HG02884 (cell line): ENCODE measurements around the gene GCN1.

Source experiments
- ATAC-seq: cut with Tn5 transposase; IDR thresholded peaks from one replicate; pipeline ENCODE4 v1.9.1; 2021; ENCODE audit warnings: mild to moderate bottlenecking, moderate library complexity; ENCODE audit not compliant: unreplicated experiment

The GCN1 gene

DNA sequence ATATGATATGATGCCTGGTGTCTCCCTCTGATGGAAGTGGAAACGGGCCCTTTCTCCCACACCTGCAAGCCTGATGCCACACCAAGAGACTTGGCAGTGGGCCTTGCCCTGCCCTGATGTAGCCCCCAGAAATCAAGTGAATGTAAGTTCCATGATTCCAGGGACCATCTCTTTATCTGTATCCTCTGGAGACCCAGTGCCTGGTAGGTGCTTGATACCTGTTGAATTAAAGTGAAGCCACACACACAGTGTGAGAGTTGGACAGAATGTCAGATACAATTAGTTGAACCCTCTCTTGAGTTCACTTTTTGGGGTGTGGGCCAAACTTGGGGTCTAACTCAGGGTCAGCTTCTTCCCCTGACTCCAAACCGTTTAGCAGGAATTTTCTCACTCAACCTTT, 73.2 kb downstream of the GCN1 start:
- no peak for ATAC-seq

DNA sequence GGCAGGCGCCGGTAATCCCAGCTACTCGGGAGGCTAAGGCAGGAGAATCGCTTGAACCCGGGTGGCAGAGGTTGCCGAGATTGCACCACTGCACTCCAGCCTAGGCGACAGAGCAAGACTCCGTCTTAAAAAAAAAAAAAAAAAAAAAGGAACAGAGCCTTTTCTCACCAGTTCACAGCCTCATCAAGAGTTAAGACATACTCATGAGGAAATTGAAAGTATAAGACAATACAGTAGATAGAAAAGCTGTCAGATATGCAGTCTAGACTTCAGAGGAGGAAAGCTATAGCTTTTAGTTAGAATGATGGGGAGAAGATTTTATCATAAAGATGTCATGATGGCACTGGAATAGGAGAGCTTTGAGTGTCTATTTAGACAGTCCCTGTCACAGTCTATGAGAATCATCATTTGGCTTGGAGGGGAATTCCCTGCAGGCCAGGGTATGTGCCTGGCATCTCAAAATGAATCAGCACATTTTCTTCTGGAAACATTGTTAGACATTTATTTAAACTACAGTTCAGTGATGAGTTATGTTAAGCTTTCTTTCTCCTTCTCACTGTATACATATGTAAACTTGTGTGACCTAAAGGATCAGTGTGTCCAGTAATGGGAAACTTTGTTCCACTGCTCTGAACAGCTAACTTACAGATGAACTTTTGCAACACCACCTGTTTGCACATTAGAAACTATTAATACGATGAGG, 75.1 kb downstream of the GCN1 start:
- no peak for ATAC-seq

DNA sequence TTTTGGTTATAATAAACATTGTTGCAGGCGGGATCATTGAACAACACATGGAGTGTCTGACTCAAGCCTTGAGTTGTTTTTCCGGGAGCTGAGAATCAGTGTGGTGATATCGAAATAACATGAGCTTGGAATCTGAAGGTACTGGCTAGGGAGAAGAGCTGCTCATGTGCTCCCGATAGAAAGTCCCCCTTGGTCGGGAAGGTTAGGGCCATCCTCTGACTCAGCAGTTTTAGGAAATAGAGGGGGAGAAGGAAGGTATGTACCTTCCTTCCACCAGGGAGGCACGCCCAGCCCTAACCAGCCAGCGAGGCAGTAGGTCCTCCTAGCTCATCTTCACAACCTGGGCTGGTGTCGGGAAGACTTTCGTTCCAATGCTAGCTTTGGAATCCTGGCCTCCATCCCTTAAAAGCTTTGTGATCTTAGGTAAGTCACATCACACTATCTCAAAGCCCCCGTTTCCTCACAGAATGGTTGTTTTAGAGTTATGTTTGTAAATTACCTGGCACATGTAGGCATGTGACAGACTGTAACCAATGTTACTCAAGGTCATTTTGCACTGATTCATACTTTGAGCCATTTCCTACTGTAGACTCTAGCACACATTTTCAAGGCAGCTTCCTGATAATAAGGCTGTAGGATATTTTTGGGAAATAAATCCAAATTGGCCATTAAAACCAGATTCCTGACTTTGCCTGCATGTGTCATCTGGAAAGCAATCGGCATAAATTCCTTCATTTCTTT, 76.0 kb downstream of the GCN1 start:
- no peak for ATAC-seq

DNA sequence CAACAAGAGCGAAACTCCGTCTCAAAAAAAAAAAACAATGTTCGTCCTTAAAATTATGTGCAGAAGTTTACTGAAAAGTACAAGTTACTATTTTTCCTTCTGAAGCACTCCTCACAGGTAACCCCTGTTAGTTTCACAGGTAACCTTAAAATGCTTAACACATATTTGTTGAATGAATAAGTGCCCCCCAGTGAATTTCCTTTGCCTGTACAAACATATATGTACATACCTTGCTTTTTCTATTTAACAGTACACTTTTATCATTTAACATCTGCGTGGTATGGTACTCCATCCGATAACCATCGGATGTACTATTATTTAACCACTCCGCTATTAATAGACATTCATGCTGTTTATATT, 76.6 kb downstream of the GCN1 start:
- ATAC-seq = no peak

DNA sequence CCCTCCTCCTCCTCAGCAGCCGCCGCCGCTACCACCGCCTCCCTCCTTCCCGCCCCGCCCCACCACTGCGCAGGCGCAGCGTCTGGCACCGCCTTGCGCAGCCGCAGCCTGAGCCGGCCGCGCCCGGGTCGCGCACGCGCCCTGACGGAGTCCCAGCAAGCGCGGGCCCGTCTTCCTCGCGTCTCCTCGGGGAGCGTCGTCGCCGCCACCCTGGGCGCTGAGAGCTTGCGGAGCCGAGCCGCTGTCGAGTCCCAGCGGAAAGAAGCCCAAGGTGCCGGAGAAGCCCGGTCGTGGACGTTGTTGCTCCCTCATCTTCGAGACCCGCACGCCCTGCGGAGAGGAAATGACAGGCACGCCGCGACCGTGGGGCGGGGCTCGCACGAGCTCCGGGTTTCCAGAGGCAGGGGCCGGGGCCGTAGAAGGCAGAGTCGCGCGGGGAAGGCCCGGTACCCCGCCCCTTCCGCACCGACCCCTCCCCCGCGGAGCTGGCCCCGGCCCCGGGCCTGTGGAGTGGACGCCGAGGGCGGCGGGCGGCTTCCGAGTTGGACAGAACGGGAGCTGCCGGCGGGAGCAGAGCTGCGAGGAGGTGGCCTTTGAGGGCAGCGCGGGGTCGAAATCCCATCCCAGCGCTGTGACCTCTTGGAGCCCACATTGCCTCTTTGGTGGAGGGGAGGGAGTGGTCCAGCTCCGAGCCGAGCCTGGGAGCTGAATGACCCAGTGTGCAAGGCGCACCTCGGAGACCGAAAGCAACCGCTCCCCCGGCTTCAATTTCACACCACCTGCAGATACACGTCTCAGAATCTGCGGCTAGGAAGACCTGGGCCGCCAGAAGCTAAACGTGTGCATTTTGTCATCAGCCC, 77.5 kb downstream of the GCN1 start:
- ATAC-seq = peak; percentile 47

DNA sequence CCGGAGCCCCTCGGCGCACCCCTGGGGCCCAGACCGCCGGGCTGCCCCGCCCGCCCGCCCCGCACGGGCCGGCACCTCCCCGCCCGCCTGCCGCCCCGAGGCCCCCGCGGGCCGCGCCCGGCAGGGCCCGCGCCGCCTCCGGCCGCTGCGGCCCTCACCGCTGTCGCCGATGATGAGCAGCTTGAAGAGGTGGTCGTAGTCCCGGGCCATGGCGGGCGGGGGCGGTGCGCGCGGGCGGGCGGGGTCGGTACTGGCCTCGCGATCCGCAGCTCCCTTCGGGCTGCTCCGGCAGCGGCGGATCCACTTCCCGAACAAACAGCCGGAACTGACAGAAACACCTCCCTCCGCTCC, 78.1 kb downstream of the GCN1 start, which contains the start of gene RAB35:
Gene RAB35, minus strand, starts transcription at position 313 of the 351 bp plus-strand sequence. Its CDS starts 103 bp downstream, at position 210.
- ATAC-seq = no peak

DNA sequence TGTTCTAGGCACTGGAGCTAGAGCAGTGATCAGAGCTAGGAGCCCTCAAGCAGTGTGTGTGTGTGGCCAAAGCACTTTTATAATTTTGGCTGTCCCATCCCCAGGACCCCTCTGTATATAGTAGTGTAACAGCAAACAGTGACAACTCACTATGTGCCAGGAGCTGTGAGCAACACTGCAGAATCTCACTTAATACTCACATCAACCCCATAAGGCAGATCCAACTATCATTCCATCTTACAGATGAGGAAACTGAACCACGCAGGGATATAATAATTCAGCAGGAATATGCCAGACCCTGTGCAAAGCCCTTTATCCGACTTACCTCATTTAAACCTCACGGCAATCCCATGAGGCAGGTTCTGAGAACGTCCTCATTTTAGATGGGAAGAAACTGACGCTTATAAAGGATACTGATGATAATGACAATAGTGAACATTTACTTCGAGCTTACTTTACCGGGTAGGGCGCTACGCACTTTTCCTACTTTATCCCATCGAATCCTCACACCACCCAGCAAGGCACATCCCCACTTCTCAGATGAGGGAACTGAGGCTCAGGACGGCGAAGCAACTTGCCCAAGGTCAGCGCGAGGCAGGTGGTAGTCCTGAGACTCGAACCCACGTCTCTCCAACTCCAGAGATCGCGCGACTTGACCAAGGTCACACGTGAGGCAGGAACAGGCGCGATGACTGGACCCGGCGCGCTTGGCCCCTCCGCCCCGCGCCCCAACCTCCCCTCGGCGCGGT, 78.6 kb downstream of the GCN1 start:
- no peak for ATAC-seq

DNA sequence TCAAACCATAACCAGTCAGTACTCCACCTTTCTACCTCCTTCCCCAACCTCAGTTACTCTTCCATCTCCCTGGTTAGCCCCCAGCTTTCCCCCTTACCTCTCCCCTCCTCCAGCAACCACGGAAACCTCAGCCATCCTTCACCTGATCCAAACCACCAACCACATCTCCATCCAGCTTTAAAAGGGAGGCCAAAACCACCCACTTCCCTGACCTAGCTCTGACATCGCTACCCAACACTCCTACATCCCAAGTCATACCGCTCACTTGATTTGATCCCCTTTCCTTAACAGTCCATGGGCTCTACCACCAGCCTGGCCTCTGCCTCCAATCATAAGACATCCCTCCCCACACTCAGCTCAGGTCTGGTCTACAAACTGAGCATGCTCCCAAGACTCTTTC, 79.4 kb downstream of the GCN1 start:
- ATAC-seq = no peak

DNA sequence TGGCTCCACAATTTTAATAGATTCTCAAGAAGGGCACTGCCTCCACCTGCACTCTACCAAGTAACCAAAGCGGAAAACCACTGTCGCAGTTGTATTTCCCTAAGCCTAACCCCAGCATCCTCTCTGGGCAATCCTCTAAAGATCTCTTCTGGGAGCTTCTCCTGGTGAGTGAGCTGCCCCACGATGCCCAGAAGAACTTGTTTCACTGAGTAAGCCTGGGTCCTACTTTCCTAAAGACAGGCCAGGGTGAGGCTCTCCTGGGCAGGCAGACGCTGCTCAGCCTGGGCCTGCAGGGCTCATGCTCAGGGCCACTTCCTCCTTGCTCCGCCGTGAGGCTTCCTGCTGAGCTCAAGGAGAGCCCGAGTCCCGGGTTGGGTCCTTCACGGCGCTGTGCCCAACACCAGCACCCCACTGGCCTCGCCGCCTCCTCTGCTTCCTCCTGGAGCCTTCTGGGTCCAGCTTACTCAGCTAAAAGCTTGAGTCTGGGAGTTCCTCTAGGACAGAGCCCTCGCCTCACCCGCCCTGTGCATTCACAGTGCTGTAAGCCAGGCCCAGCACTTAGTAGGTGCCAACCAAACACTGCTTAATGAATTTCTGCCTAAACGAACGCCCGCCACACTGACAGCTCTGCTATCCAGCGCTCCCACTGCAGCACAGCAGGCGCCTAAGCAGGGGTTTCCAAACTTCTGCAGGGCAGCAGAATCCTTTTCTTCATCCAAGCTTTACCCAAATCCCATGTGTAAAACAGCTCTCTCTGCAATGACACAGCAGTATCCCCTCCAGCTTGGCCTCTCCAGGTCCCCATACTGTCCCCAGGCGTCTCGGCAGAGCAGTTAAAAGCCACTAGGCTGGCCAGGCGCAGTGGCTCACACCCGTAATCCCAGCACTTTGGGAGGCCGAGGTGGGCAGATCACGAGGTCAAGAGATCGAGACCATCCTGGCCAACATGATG, 83.7 kb downstream of the GCN1 start:
- no peak for ATAC-seq

DNA sequence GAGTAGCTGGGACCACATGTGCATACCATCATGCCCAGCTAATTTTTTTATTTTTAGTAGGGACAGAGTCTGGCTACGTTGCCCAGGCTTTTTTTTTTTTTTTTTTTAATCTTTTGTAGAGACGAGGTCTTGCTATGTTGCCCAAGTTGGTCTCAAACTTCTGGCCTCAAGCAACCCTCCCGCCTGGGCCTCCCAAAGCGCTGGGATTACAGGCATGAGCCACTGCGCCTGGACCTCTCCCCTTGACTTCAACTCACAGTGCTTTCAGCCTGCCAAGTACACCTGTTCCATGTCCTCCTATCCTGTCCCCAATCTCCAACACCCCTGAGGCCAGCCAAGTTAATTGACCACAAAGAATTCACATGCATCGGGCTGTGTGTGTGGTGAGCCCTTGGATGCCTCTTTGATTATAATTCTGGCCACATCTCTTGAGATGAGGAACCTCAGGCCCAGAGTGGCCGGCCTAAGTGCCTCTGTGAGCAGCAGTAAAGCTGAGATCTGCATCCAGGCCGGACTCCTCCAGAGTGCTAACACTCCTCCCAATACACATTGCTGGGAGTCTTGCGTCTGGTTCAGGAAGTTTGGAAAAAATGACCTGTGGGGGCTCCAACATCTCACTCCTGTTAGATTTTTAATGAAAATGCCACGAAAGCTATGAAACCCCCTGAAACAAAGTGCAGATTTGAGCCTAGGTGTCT, 84.8 kb downstream of the GCN1 start:
- ATAC-seq = no peak

DNA sequence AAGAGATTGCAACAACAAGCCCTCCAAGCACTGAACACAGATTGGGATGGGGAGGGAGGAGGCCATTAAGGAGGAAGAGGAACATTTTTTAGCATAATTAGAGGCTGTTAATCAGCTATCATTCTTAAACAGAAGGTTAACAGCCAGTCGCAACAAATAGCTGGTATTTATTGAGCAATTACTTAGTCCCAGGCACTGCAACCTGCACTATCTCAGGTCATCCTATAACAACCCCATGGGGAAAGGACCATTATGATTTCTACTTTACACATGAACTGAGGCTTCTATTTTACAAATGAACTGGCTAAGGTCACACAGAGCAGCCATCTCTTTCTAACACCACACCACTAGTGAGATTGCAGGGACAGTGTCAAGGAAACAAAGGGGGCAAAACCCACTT, 88.4 kb downstream of the GCN1 start:
- ATAC-seq = no peak

DNA sequence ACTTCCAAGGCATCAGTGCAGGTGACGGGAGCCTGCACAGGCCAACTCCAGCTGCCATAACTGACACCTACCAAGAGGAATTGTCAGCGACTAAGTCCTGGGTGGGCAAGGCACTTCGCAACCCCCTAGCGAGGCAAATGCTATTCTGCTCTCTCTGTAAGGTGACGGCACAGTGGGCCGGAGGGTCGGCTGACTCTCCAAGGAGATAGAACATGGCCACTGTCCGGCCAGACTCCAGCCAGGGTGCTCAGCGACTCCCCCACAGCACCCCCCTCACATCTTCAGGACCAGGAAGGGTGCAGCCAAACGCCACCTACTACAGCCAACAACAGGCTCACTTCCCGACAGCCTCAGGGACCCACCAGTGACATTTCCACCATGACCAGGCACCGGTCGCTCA, 91.1 kb downstream of the GCN1 start:
- no peak for ATAC-seq

DNA sequence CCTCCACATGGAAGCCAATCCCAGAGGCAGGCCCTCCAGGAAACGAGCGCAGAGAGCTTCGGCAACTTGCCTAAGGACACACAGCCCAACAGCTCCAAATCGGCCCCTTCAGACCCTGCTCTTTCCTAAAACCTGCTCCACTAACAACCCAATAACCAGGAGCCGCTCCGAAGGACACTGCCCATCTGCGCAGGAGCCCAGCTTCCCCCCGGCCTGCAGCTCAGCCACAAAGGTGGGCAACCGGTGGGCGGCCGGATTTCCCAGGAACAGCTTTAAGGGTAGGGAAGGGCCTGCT, 91.5 kb downstream of the GCN1 start:
- no peak for ATAC-seq

DNA sequence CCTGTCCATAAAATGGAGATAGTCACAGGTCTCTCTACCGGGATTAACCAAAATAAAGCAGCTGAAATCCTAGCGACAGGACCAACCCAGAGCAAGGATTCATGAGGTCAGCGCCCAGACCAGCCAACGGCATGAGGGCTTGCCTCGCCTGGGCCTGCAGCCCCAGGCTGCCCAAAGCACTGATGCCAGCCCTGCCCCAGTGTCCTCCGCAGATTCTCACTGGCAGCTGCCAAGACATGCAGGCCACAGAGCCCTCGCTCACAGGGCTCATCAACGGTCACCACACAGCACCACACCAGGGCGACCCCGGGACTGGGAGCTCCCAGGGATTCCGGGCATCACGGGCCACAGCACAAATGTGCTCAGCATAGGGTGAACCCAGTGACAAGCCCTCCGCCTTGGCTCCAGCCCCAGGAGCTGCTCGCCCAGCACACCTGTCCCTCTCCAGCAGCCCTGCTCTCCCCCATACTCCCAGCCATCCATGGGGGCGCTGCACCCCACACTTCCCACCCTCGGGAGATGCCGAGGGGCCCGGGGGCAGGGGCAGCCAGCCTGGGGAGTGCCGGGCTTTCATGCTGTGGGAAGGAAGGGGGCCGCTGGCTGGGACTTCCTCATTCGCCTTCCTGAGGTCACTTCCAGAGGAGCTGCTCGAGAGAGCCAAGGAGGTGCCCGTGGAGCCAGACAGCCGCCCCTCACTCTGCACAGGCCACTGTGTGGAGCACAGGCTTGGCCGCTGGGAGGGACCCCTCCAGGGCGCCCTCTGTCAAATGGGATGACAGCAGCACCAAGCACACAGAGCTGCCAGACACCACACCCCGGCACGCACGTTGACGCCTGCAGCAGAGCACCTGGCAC, 92.1 kb downstream of the GCN1 start:
- ATAC-seq = no peak

DNA sequence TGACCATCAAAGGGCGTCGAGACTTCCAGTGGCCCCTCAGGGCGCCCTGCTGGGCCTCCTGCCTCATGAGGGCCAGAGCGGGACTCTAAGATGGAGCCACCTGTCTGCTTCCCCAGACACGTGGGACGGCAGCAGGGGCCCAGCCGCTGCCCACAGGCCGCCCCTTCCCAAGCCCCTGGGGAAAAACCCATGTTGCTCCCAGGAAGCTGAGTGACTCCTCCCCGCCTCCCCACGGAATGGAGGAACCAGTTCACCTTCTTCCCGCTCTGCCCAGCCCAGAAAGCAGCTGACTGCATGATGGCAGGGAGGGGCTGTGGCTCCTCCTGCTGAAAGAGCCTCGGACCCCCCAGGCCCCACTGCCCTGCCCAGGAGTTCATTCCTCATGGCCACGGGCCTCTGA, 92.9 kb downstream of the GCN1 start:
- no peak for ATAC-seq

DNA sequence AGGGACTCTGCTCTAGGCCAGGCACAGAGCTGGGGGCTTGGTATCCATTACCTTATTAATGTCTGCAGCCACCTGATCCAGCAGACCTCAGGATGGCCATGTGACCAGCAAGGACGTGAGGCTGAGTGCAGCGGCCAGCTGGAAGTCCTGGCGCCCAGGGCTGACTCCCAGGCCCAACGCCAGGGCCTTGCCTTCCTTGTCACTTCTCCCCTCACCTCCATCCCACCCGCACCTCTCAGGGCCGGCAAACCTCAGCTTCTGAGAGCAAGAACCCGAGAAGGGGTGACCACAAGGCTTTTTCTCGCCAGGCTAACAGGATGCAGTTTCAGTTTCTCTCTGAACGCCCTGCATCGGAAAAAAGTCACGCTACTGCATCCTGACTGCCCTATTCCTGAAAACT, 93.3 kb downstream of the GCN1 start:
- ATAC-seq = no peak

DNA sequence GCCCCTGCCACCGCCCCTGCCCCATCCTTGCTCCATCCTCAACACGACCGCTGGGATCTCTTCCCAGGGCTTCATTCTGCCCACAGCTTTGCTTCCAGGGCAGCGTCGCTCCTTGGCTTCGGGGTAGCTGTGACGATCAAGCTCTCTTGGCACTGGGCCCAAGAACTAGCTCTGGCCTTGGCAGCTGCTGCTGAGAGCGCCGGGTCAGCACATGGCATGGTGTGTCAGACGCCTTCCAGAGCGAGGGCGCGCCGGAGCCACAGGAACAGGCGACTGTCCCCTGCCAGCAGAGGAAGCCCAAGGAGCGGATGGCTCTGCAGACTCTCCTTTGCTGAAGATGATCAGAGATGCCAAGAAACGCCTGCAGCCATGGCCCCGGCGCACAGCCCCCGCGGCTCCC, 93.9 kb downstream of the GCN1 start:
- ATAC-seq = no peak

DNA sequence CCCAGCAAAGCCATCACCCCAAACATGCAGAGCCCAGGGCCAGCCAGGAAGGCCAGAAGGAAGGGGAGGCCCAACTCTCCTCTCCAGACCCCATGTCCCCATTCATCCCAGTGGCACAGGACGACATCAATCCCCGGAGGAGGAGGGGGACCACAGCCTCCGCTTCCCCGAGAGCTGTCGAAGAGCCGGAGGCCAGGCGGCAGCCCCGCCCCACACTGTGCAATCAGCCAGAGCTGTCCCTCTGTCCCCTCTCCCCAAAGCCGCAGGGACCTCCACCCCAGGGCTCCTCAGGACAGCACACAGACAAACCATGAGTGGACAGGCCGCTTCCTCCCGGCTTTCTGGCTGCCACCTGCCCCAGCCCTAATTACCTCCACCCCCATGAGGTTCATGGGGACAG, 94.8 kb downstream of the GCN1 start:
- ATAC-seq = no peak
